HG03457 (cell line): ENCODE measurements around the gene PSMC3.

Source experiments
- ATAC-seq: cut with Tn5 transposase; IDR thresholded peaks from one replicate; pipeline ENCODE4 v1.9.1; 2021; ENCODE audit warnings: moderate number of reproducible peaks; ENCODE audit not compliant: unreplicated experiment

The PSMC3 gene

DNA sequence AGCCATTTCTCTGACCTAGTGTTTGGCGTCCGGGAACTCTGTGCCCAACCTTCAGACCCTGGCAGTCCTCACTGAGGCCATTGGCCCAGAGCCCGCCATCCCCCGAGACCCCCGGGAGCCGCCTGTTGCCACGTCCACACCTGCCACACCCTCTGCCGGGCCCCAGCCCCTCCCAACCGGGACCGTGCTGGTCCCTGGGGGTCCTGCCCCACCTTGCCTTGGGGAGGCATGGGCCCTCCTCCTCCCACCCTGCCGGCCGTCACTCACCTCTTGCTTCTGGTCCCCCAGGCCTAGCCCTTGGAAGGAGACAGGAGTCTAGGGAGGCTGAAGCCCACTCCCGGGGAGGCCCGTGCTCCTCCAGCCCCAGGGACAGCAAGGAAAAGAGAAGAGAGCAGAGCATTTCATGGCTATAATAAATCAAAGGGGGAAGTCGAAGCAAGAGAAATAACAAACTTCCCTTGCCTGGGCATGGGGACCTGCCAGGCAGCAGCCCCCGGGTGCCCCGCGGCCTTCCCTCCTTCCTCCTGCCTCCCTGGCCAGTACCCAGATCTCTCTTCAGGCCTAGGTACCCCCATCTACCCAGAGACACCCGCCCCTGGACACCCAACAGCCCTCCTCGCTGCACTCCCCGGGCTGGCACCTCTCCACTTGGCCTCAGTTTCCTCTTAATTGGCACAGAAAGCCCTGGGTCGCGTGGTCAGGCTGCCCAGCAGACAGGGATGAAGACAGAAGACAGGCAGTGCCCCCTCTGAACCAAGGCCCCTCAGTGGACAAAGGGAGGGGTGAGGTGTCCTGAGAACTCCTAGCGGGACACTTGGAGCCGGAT is 30.8 kb downstream of the PSMC3 start:
- no peak for ATAC-seq

DNA sequence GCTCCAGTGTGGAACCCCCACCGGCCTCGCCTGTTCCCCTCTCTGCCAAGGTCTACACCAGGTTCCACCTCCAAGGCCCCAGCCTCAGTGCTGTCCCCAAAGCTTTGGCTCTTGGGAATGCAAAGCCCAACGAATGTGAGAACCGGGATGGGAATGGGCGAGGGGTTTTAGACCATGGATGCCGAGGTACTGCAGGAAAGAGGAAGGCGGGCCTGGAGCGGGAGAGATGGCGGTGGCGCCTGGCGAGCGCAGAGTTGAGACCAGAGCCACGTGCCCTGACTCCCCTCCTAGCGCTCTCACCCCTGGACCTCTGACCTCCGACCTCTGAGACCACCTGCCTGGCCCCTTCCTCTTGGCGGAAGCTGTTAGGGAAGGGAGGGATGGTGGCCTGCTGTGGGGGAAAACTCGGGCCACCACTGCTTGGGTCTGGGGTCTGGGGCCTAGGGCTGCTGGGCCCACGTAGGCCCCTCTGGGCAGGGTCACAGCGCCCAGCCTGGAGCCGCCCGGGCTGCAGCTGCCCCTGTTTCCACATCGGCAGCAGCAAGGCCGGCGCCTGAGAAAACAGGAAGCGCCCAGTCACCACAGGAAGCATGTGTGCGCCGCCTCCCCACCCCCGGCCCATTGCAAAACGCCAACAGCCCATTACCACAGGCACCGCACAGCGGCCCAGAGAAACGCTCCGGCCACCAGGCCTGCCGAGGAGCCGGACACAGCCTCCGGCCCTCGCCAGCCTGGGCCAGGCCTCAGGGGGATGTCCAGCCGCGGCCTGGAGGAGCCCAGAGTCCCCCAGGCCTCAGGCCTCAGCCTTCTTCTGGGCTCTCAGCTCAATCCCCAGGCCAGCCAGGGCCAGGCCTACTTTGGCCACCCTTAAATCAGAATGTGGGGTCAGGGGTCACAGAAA is 31.7 kb downstream of the PSMC3 start:
- no peak for ATAC-seq

DNA sequence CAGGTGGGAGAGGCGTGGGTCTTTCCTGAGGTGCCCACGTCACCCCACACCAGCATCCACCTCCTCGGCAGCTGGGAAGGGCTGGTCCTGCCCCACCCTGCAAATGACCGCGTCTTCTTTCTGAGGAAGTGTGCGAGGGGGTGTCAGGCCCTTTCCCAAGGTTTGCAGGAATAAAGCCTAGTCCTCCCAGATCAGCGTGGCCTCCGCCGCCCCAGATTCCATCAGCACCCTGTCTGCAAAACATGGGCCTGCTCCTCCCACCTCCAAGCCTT is 32.3 kb downstream of the PSMC3 start:
- no peak for ATAC-seq

DNA sequence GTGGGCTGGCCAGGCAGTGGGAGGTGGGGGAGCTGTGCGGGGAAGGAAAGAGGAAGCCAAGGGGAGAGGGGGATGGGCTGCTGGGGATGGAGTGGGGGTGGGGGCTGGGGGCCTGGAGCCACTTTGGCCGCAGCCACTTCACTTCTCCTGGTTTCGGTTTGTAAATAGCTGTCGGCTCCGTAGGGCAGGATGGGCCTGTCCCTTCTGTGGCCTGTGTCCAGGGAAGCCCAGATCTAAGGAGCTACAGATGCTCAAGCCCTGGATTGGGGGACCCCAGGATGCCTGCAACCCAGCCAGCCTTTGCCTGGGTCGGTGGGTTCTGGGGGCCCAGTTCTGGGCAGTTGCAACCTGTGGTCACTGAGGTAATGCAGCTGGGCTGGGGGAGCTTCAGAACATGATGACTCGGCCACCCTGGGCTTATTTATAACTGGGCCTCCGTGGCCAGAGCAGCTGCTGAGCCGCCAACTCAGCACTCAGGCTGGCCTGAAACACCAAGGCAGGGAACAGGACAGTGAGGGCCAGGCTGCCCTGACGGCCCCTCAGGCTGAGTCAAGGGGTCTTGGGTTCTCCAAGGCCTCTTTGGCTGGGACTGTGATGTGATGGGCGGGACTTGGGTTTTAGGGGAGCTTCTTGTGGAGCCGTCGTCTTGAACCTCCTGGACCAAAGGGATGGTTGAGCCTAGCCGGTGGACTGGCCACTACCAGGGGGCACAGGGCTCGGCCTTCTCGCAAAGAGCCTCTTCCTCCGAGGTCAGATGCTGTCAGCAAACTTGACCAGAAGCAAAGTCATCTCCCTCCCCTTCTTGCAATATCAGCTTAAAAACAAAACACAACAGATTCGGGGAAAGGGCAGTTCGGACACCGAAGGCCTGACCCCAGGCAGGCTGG is 32.8 kb downstream of the PSMC3 start:
- ATAC-seq: no peak

DNA sequence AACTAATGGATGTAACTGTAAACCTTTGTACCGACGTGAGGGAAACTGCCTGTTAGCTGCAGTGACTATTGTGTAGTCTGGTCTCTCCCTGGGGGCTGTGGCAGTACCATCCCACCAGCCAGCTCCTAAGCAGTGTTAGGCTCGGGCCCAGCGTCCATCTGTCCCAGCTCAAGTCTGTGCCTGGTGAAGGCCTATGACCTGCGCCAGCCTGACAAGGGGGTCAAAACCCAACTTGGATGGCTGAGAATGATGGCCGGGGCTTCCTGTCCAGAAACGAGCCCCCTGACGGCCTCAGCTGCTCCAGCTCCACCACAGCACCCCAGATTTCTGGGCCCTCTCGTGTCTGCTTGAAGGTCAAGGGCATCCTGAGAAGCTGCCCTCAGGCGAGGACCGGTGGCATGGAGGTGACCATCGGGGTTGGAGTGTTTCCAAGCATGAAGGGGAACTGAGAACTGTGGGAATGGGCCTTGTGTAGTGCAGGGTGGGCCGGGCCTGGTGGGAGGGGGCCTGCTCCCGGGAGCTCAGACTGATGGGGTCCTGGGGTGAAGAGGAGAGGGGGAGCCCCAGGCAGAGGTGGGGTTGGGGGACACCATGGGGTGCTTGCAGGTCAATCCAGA is 33.6 kb downstream of the PSMC3 start:
- no peak for ATAC-seq

DNA sequence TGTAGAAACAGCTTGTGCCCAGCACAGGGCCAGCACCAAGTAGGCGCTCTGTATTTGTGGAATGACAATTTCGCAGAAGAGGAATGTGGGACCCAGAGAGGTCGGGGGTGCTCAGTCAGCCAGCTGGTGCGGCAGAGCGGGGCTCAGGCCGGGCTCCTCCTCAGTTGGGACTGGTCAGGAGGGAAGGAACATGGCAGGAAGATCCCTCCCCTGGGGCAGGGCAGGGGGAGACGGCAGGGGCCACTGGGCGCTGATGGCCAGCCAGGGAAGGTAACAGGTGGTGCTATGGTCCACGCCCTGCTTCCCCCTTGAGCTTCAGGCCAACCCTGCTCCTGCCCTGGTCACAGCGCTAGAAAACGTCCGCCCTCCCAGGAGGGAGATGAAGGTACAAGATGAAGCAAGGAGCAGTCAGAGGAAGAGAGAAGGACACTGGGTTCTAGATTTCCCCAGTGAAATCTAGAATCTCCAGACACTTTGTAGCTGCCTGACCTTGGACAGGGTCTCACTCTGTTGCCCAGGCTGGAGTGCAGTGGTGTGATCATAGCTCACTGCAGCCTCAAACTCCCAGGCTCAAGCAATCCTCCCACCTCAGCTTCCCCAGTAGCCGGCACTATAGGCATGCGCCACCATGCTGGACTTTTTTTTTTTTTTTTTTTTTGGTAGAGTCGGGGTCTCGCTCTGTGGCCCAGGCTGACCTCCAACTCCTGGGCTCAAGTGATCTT is 34.4 kb downstream of the PSMC3 start:
- no peak for ATAC-seq

DNA sequence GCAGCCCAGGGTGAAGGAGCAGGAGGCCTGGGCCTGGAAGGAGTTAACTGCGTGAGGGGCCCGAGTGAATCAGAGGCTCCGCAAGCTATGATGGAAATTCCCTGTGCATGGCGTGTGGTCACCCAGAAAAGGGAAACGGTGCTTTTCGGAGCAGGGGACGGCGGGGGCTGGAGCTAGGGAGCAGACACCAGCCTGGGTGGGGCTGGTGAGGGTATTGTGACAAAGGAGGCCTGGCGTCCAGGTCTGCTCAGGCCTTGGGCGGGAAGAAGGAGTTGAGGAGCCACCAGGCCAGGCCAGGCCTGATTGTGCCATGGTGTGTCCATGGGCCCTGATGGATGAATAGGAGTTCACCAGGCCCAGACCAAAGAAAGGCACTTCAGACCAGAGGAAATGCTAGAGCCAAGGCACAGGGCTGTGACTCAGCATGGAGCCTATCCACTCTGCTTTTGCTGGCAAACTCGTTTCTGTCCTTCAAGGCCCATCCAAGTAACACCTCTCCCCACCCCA is 35.1 kb downstream of the PSMC3 start:
- ATAC-seq: no peak

DNA sequence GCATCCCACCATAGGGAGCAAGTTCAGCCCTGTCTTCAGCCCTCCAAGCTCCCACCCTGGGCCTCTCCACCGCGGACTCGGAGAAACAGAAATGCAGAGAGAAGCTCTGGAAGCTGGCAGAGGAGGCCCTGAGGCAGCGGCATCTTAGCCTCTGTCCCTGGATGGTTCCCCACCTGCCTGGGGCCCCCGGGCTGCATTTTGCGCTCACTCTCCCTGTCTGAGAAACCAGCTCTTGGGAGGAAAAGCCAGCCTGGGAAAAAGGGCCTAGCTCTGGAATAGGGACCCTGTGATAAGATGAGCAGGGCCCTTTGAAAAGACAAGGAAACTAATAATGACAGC is 35.8 kb downstream of the PSMC3 start:
- no peak for ATAC-seq

DNA sequence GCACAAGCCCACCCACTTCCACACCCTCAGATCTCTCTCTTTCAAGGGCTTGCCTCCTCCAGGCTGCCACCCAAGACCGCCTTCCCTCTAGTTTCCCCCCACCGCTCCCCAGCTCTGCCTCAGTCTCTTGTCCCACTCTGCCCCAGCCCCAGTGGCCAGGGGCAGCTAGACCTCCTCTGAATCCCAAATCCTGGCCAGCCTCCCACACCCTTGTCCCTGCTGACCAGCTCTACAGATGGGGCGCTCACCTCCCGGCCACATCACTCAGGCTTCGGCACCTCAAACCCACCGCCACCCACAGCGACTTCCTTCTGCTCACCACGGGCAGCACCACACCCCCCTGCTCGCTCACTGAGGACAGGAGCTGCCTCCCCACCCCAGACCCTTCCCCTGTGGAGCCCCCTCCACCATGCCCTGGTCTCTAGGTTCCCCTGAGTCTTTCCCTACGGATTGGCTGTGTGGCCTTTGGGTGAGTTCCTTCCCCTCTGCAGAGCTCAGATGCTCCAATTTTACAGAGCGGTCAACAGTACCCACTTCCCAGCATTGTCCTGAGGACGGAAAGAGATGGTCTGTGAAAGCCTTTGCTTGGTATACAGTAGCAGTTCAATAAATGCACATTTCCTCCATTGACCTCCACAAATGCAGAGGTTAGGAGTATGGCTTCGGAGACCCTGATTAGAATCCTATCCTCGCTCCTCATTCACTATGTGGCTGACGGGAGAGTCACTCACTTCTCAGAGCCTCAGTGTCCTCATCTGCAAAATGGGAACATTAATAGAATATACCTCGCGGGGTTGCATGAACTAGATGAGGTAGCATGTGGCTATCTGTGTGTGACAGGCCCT is 36.4 kb downstream of the PSMC3 start:
- ATAC-seq: no peak

DNA sequence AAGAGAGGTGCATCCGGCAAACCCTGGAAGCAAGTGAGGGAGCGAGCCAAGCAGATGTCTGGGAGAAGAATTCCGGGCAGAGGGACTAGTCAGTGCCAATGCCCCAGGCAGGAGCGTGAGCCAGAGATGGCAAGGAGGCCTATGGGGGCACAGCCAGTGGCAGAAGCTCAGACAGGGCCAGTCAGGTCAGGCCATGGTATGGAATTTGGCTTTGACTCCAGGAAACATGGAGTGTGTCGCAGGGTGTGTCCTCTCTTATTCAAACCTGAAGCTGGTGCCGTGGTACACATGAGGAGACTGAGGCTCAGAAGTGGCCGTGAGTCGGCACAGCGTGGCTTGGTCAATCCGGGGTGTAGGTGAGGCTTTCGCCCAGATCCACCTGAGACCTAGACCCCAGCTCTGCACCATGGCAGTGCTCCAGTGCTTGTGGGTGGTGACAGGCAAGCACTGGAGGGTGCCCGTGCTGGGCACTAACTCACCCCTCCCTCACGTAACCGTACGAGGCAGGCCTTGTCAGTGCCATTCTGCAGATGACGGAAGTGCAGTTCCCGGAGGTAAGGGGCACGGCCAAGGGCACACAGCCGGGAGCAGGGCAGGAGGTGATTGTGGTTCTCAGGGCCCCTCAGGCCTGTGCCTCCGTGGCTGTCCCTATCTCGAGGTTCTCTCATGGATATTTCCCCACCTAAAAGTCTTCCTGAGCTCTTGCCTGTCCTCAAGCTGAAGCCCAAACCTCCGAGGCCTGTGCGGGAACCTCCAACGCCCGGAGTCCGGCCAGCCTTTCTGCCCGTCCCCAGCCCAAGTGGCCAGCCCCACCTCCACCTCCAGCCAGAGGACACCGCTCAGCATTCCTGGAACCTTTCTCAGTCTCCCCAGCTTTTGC is 37.3 kb downstream of the PSMC3 start:
- no peak for ATAC-seq

DNA sequence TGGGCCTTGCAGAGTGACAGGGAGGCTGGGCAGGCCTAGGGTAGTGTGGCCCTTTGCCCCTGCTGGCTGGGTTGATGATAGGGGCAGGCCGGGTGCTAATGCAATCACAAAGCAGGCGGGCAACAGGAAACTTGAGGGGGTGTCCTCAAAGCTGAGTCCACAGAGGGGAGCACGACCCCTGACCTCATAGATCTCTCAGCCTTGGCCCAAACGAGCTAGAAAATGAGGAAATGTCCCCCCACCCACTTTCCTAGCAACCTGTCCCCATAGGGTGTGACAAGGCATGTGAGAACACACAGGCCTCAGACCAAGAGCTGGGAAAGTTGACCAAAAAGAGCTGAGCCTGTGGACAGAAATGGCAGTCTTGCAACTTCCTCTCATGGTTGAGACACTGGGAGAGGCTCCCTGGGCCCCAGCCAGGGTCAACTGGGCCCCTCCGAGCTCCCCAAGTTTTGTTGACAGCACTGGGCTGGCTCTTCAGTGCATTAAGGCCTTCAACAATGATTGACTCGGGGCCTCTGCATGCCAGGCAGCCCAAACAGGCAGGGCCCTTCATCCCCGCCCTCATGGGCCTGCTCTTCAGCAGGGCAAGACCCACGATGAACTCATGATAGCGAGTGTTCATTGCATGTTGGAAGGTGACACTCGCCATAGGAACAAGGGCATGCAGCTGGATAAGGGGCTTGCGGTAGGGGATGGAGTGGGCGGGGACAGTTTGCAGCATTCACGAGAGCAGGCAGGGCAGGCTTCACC is 38.1 kb downstream of the PSMC3 start:
- ATAC-seq: no peak

DNA sequence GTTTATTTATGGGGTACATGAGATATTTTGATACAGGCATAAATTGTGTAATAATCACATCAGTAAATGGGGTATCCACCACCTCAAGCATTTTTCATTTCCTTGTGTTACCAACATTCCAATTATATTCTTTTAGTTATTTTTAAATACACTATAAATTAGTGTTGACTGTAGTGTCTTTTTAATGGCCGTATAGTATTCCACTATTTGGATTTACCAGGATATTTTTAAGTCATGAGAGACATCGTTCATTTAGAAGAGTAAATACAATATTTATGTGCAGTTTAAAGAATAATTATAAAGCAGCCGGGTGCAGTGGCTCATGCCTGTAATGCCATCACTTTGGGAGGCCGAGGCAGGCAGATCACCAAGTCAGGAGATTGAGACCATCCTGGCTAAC is 41.7 kb downstream of the PSMC3 start:
- ATAC-seq: no peak

DNA sequence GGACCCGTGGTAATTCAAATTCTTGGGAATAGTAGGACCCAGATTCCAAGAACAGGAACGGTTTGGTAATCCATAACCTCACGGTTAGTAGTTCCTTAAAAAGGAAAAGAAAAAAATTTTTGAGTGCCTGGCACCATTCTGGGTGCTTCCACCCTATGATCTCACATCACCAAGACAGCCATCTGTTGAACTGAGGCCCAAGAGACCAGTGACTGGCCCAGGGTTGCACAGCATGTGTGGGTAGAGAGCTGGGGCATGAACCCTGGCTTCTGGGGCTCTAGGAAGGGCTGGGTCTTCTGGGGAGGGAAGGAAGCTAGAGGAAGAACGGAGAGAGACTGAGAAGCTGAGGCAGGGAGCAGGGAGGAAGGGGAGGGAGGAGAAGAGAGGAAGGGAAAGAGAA is 43.2 kb downstream of the PSMC3 start:
- ATAC-seq: no peak

DNA sequence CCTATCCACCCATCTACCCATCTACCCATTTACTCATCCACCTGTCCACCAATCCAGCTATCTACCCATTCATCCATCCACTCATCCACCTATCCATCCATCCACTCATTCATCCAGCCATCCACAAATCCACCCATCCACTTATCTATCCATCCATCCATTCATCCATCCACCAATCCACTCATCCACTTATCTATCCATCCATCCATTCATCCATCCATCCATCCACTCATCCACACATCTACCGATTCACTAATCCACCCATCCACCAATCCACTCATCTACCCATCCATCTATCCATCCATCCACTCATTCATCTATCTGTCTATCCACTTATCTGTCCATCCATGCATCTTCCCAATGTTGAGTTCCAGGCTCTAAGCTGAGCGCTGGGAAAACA is 46.2 kb downstream of the PSMC3 start:
- no peak for ATAC-seq

DNA sequence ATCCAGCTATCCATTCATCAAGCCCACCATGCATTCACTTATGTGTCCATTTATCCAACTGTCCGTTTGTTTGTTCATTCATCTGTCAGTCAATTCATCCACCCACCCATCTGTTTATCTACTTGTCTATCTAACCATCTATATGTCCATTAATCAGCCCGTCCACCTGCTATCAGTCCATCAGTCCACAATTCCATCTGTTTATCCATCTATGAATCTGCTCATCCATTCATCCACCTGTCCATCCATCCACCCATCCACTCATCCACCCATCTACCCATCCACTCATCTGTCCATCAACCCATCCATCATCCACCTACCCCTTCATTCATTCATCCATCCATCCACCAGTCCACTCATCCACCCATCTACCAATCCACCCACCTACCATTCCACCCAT is 46.9 kb downstream of the PSMC3 start:
- ATAC-seq: no peak

DNA sequence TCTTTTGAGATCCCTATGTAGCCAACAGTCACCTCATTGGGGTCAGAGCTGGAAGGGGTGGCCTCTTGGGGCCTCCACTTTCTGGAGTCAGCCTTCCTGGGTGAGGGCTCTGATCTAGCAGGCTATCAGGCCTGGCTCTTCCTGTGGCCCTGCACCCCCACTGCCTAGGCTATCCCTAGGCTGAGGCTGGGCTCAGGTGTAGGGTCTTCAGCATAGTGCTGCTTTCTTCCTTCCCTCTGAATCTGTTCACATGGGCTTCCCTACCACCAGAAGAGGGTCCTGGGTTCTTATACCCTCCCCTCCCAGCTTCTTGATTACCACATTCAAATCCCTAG is 47.4 kb downstream of the PSMC3 start:
- ATAC-seq: peak; percentile 6

DNA sequence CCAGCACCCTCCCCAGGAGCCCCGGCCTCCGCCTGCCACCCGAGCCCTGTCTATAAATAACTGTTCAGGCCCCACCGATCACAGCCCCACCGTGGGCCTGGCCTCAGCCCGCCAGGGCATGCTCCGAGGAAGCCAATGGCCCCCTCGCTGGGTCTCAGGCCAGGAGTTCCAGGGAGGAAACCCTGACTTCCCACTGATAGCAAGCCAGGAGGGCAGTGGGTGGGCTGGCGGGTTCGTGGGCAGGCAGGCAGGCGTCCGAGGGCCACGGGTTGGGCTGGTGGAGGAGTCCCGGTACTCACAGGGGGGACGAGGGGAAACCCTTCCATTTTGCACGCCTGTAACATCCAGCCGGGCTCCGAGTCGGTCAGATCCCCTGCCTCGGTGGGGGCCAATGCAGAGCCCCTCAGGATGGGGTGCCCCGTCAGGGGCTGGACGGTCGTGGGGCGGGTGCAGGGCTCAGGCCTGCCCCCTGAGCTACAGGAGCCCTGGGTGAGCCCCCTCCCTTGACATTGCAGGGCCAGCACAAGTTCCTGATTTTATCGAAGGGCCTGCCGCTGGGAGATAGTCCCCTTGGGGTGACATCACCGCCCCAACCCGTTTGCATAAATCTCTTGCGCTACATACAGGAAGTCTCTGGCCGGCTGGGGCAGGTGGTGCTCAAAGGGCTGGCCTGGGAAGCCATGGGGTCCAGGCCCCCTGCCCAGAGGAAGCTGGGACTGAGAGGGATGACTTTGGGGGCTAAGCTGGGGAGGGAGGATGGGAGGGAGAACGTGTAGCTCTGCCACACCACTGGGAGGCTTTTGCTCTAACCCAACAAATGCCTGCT is 48.0 kb downstream of the PSMC3 start, which contains the start of gene SPI1:
SPI1 (minus strand) TSS at position 538 of the 826 bp plus-strand sequence; CDS start at position 344, 194 bp downstream.
- peak; percentile 75 for ATAC-seq
